HepG2 (cell line): ENCODE results near the gene ADCY9. TPM values are rescaled to one million over a fixed set of nuclear protein-coding genes. Genes with fewer than 3 reads are reported as not detected.

Experiments
- FOXK2 ChIP-seq: fragments of 450-650 bp; IDR thresholded peaks from 2 replicates; pipeline ENCODE4 v1.6.1; 2016
- MAF1 ChIP-seq: sonication (generic); formaldehyde crosslinking; IDR thresholded peaks from 2 replicates; pipeline ENCODE4 v1.5.0; 2020; ENCODE audit warnings: missing genetic modification reagents, borderline replicate concordance
- NFE2L1 ChIP-seq: sonication (generic); formaldehyde crosslinking; IDR thresholded peaks from 2 replicates; pipeline ENCODE4 v1.4.0; 2020; ENCODE audit warnings: missing genetic modification reagents, mild to moderate bottlenecking, borderline replicate concordance
- PITX1 ChIP-seq: sonication (generic); formaldehyde crosslinking; IDR thresholded peaks from 2 replicates; pipeline ENCODE4 v1.5.1; 2020; ENCODE audit warnings: mild to moderate bottlenecking, missing genetic modification reagents
- SCMH1 ChIP-seq: sonication (generic); formaldehyde crosslinking; IDR thresholded peaks from 2 replicates; pipeline ENCODE4 v1.9.0; 2021; ENCODE audit warnings: missing genetic modification reagents, mild to moderate bottlenecking, borderline replicate concordance
- ZMYM4 ChIP-seq: sonication (generic); formaldehyde crosslinking; IDR thresholded peaks from 2 replicates; pipeline ENCODE4 v1.8.1; 2023; ENCODE audit warnings: mild to moderate bottlenecking, missing genetic modification reagents
- ZNF205 ChIP-seq: IDR thresholded peaks from 2 replicates; pipeline ENCODE4 v1.6.1; 2018; ENCODE audit warnings: missing biosample characterization, missing genetic modification reagents
- ZNF263 ChIP-seq: sonication (generic); formaldehyde crosslinking; IDR thresholded peaks from 2 replicates; pipeline ENCODE4 v1.4.0; 2020; ENCODE audit warnings: missing genetic modification reagents
- ZNF382 ChIP-seq: sonication (generic); formaldehyde crosslinking; IDR thresholded peaks from 2 replicates; pipeline ENCODE4 v1.5.0; 2020; ENCODE audit warnings: missing genetic modification reagents, mild to moderate bottlenecking, borderline replicate concordance
- ZNF460 ChIP-seq: sonication (generic); formaldehyde crosslinking; IDR thresholded peaks from 2 replicates; pipeline ENCODE4 v1.5.1; 2020; ENCODE audit warnings: missing genetic modification reagents, mild to moderate bottlenecking, borderline replicate concordance
- ZNF484 ChIP-seq: sonication (generic); formaldehyde crosslinking; IDR thresholded peaks from 2 replicates; pipeline ENCODE4 v1.5.1; 2020; ENCODE audit warnings: mild to moderate bottlenecking, low read depth, missing genetic modification reagents, borderline replicate concordance
- ZNF670 ChIP-seq: sonication (generic); formaldehyde crosslinking; IDR thresholded peaks from 2 replicates; pipeline ENCODE4 v1.8.0; 2022; ENCODE audit warnings: mild to moderate bottlenecking, missing genetic modification reagents, borderline replicate concordance
- polyA plus RNA-seq, 8 experiments: library from polyadenylated mRNA; depleted of rRNA in 3 of 8; stranded (reverse) in 7 of 8; unstranded in 1 of 8; fragments of >200 nt; fragmentation: Illumina TruSeq in 4 of 8; extraction: Trizol in 4 of 8; gene quantifications; 2 replicates each; pipeline versions ENCODE4 v1.2.1 to v1.2.3, GENCODE V29; 2011 to 2016; ENCODE audit warnings: low read depth in 4 of 8, missing spikeins in 1 of 8, mixed read lengths in 1 of 8; ENCODE audit not compliant: insufficient read depth in 1 of 8
- total RNA-seq, 5 experiments: library from RNA; depleted of rRNA; stranded (reverse); fragments of >200 nt; fragmentation: Illumina TruSeq; extraction: Trizol; gene quantifications; 2 replicates each; pipeline ENCODE4 v1.2.3, GENCODE V29; 2016; ENCODE audit warnings: low read depth in 1 of 5
- TF ChIP-seq, protein P1 (sequence below): sonication (generic); formaldehyde crosslinking; IDR thresholded peaks from 2 replicates; pipeline ENCODE4 v1.4.0; 2020; ENCODE audit warnings: mild to moderate bottlenecking, missing genetic modification reagents, borderline replicate concordance
- TF ChIP-seq, protein P2 (sequence below): sonication (generic); formaldehyde crosslinking; IDR thresholded peaks from 2 replicates; pipeline ENCODE4 v1.4.0; 2020; ENCODE audit warnings: missing genetic modification reagents
- TF ChIP-seq, protein P3 (sequence below), 2 experiments: IDR thresholded peaks; 2 replicates each; pipeline ENCODE4 v1.6.1; 2011 to 2012; ENCODE audit warnings: low read length in 2 of 2, borderline replicate concordance in 1 of 2, low read depth in 1 of 2, mild to moderate bottlenecking in 1 of 2, moderate library complexity in 1 of 2
- TF ChIP-seq, protein P4 (sequence below): fragments of 450-650 bp; IDR thresholded peaks from 2 replicates; pipeline ENCODE4 v1.6.1; 2017

ADCY9 gene
- total and polyA plus RNA-seq, 2 of the 13 experiments (the other 11 are each of a cell fraction or from before 2014, with no cell fraction given): 11.2 to 13.9 TPM

DNA sequence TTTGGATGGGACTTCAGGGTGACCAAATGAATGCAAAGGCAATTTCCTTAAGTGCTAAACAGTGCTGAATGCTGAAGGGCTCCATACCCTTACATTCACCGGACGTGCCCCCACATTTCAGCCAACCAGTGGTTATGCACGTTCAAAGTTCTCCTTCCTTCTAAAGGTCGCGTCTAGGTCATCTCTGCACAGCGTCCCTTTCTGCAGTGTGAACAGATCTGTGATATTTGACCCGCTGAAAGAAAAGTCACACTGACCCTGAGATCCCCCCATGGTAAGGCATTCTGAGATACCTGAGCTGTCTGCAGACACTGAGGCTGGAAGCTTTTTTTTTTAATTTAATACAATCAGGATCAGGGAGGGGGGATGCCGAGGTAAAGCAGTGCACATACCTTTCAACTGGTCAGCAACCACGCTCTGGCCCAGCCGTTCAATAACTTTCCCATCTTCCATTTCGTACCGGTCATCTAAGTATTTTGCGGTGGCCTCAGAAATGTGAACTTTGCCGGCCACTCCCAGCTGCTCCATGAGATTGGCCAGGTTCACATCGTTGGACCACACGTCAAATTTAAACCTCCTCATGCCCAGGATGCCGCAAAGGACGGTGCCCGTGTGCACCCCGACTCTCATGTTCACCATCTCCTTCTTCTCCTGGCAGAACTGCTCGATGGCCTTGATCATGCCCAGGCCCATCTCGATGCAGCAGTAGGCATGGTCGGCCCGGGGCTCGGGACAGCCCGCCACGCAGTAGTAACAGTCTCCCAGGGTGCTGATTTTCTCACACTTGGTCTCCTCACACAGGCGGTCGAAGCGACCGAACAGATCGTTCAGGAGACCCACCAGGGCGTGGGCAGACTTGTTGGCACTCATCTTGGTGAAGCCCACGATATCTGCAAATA, 2.6 kb downstream of the ADCY9 start (continued):
- TF ChIP-seq, protein P1, sequence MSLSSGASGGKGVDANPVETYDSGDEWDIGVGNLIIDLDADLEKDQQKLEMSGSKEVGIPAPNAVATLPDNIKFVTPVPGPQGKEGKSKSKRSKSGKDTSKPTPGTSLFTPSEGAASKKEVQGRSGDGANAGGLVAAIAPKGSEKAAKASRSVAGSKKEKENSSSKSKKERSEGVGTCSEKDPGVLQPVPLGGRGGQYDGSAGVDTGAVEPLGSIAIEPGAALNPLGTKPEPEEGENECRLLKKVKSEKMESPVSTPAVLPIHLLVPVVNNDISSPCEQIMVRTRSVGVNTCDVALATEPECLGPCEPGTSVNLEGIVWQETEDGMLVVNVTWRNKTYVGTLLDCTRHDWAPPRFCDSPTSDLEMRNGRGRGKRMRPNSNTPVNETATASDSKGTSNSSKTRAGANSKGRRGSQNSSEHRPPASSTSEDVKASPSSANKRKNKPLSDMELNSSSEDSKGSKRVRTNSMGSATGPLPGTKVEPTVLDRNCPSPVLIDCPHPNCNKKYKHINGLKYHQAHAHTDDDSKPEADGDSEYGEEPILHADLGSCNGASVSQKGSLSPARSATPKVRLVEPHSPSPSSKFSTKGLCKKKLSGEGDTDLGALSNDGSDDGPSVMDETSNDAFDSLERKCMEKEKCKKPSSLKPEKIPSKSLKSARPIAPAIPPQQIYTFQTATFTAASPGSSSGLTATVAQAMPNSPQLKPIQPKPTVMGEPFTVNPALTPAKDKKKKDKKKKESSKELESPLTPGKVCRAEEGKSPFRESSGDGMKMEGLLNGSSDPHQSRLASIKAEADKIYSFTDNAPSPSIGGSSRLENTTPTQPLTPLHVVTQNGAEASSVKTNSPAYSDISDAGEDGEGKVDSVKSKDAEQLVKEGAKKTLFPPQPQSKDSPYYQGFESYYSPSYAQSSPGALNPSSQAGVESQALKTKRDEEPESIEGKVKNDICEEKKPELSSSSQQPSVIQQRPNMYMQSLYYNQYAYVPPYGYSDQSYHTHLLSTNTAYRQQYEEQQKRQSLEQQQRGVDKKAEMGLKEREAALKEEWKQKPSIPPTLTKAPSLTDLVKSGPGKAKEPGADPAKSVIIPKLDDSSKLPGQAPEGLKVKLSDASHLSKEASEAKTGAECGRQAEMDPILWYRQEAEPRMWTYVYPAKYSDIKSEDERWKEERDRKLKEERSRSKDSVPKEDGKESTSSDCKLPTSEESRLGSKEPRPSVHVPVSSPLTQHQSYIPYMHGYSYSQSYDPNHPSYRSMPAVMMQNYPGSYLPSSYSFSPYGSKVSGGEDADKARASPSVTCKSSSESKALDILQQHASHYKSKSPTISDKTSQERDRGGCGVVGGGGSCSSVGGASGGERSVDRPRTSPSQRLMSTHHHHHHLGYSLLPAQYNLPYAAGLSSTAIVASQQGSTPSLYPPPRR (CRISPR knock-in tag): no peak
- TF ChIP-seq ZNF670 (CRISPR knock-in tag) (no peak), SCMH1 (CRISPR knock-in tag) (no peak), ZNF263 (no peak; the same call in 1 of the 2 replicates), ZMYM4 (CRISPR knock-in tag) (no peak), ZNF382 (CRISPR knock-in tag) (no peak), MAF1 (CRISPR knock-in tag) (no peak), ZNF484 (CRISPR knock-in tag) (no peak), ZNF205 (0 out of 2 replicates have a peak, but pooled peaks have one; percentile 49), PITX1 (CRISPR knock-in tag) (no peak), FOXK2 (no peak), NFE2L1 (CRISPR knock-in tag) (no peak), ZNF460 (CRISPR knock-in tag) (no peak)
- TF ChIP-seq, protein P2, sequence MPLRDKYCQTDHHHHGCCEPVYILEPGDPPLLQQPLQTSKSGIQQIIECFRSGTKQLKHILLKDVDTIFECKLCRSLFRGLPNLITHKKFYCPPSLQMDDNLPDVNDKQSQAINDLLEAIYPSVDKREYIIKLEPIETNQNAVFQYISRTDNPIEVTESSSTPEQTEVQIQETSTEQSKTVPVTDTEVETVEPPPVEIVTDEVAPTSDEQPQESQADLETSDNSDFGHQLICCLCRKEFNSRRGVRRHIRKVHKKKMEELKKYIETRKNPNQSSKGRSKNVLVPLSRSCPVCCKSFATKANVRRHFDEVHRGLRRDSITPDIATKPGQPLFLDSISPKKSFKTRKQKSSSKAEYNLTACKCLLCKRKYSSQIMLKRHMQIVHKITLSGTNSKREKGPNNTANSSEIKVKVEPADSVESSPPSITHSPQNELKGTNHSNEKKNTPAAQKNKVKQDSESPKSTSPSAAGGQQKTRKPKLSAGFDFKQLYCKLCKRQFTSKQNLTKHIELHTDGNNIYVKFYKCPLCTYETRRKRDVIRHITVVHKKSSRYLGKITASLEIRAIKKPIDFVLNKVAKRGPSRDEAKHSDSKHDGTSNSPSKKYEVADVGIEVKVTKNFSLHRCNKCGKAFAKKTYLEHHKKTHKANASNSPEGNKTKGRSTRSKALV (CRISPR knock-in tag): 0 out of 2 replicates have a peak, but pooled peaks have one; percentile 17
- TF ChIP-seq, protein P3, sequence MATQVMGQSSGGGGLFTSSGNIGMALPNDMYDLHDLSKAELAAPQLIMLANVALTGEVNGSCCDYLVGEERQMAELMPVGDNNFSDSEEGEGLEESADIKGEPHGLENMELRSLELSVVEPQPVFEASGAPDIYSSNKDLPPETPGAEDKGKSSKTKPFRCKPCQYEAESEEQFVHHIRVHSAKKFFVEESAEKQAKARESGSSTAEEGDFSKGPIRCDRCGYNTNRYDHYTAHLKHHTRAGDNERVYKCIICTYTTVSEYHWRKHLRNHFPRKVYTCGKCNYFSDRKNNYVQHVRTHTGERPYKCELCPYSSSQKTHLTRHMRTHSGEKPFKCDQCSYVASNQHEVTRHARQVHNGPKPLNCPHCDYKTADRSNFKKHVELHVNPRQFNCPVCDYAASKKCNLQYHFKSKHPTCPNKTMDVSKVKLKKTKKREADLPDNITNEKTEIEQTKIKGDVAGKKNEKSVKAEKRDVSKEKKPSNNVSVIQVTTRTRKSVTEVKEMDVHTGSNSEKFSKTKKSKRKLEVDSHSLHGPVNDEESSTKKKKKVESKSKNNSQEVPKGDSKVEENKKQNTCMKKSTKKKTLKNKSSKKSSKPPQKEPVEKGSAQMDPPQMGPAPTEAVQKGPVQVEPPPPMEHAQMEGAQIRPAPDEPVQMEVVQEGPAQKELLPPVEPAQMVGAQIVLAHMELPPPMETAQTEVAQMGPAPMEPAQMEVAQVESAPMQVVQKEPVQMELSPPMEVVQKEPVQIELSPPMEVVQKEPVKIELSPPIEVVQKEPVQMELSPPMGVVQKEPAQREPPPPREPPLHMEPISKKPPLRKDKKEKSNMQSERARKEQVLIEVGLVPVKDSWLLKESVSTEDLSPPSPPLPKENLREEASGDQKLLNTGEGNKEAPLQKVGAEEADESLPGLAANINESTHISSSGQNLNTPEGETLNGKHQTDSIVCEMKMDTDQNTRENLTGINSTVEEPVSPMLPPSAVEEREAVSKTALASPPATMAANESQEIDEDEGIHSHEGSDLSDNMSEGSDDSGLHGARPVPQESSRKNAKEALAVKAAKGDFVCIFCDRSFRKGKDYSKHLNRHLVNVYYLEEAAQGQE (IDR thresholded peaks at IDR 0.05; ENCODE audit: borderline replicate concordance in 1 of 2, low read depth in 1 of 2, low read length in 2 of 2): 0 out of 4 replicates have a peak, but pooled peaks of 1 of the 2 experiments have one; percentile 14
- TF ChIP-seq, protein P4, sequence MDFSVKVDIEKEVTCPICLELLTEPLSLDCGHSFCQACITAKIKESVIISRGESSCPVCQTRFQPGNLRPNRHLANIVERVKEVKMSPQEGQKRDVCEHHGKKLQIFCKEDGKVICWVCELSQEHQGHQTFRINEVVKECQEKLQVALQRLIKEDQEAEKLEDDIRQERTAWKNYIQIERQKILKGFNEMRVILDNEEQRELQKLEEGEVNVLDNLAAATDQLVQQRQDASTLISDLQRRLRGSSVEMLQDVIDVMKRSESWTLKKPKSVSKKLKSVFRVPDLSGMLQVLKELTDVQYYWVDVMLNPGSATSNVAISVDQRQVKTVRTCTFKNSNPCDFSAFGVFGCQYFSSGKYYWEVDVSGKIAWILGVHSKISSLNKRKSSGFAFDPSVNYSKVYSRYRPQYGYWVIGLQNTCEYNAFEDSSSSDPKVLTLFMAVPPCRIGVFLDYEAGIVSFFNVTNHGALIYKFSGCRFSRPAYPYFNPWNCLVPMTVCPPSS: no peak
